Stimulated activated CD8-positive, alpha-beta memory T cell treated with anti-CD3 and anti-CD28 coated beads, Interleukin-4, amount 100 ng/mL, for 24 hours (primary cell): ENCODE measurements around the gene CA10.

Source experiments
- DNase-seq: peaks from one replicate; pipeline ENCODE4 v3.0.0-alpha.2; 2020; ENCODE audit warnings: low read depth

The CA10 gene

DNA sequence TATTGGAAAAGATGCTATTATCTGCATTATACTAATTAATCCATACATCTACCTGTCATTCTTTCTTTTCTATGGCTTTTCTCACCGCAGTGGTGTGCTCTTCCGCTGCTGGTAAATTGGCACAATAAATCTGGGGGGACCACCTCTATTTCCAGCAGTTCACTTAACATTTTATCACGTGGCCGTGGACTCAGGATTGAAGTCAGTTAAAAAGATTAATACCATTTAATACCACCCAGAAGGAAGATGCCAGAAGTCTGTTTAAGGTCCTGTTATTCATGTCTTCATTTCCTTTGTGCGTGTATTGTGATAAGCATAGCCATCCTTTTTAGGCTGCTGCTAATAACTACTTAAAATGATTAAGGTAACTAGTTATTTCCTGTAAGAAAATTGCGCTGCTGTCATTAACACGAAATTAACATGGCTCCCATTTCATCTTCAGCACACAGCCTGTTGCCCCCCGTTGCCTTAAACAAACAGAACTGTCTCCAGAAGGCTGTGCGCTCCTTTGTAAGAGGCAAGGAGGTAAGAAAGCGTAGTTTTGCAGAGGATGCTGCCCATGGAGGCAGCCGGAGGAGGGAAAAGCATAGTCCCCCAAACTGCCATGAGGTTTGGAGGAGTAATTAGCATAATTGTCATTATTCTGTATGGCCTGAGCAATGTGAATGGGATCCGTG, 483.8 kb downstream of the CA10 start:
- no peak for DNase-seq

DNA sequence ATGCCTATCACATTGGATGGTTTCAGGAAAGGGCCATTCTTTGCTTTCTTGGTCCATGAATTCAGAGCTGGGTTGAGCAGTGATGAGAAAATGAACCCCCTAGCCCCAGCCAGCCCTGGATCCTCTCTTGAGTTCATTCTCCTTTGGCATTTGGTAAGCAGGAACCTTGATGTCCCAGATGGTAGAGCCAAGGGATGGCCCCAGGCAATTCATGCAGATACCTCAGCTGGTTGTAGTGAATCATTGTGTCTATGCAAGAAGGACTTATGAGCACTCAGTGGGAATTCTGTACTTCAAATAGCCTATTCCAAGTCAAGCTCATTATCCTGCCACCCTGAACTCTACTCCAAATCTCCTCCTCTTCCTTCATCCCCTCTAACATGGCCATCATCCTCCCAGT, 485.4 kb downstream of the CA10 start:
- DNase-seq, result no peak

DNA sequence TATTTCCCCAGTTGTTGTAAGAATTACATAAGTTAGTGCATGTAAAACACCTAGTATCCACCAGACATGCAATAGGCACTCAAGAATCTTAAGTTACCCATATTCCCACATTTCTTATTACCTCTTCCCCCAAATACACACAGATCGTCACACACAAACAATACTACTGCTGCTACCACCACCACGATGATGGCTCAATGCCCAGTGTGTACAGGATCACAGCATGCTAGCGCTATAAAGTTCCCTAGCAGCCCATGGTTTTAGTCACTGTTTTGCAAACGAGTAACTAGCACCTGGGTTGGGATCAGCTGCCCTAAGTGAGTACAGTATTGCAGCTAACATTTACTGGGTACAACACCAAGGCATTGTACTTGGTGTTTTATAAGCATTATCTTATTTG, 486.4 kb downstream of the CA10 start:
- DNase-seq, result no peak

DNA sequence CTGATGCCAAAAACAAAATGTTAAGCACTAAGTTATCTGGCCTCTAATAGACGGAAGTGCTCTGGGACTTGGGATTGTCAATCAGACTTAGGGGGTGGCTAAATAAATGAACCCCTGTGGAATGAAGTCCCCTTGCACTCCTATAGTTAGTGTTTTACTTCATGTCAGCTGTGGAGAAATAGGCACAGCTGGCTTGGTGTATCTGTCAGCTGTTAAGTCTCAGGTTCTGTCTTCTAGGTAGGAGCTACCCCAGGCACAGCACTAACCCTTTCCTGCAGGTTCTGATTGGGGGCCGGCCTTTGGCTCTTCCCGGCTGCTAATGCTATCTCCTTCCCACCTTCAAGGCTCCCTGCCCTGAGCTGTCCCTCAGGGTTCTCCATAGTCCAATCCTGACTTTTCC, 487.6 kb downstream of the CA10 start:
- DNase-seq, result no peak

DNA sequence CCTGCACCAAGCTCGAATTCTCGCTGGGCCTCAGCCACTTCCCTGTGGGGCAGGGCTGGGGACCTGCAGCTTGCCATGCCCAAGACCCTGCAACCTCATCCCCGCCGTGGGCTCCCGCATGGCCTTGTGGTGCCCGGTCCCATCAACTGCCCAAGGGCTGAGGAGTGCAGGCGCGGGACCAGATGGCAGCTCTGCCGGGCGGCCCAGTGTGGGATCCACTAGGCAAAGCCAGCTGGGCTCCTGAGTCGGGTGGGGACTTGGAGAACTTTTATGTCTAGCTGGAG, 489.6 kb downstream of the CA10 start:
- no peak for DNase-seq

DNA sequence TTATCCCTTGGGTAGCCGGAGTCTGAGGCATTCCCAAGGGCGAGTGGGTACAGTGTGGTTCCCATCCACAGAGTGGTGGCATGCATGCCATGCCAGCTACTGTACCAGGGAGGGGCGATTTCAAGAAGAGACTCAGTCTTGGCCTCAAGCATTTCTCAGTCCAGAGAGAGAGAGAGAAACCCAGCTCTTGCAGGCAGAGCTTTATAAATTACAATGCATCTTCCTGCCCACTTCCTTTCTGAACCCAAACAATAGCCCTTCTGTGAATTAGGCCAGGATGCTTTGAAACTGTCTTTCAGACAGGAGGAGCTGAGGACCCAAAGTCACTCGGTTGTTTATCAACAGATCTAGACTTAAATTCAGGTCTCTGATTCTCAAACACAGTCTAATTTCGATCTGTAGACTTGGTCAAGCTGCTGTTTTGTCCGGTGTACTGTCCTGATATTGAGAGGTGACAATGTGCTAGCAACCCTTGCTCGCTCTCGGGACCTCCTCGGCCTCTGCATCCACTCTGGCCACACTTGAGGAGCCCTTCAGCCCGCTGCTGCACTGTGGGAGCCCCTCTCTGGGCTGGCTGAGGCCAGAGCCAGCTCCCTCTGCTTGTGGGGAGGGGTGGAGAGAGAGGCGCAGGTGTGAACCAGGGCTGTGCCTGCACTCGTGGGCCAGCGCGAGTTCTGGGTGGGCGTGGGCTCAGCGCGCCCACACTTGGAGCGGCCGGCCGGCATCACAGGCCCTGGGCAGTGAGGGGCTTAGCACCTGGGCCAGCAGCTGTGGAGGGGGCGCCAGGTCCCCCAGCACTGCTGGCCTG, 490.2 kb downstream of the CA10 start:
- no peak for DNase-seq

DNA sequence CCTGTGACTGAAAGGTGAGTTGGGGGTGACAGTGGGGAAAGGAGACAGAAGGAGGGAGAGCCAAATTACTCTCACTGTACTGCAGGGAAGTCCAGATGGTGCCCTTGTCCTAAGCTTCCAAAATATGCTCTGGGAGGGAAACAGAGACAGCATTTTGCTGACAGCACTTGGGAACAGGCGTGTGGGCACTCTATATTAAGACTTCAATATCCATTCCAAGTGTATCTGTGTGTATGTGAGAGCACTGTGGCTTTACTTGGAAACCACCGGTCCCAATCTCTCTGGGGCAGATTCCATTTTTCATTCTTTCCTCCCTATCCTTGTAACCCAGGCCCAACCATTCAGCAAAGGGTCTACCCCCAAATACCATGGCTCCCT, 490.8 kb downstream of the CA10 start:
- DNase-seq, result no peak

DNA sequence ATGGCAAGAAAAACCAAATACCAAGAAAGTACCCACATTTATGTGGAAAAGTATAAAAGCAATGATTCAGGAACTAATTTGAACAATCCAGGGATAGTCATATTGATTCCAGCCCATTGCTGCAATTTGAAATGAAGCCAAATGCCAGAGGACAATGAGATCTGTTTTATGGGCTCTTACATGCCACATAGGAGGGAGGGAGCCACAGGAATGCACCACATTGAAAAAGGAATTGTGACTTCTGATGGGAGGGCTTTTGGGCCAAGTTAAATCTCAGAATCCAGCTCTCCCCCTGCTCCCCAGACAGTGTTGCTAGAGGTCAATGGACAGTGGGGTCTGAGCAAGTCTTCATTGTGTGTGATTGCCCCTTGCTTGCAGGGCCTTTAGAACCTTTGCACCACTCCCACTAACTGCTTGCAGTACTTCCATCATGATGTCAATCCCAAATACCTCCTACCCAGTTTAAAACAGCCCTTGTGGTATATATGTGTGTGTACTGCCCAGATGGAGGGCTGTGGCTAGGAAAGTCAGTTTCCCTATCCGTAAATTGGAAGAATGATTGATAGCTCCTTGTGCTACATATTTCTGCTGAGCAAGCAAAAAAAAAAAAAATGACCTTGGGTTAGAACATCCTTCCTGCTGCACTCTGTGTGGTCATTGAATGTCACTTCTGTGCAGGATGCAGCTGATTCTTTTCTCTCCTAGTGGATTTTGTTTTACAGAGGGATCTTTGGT, 491.4 kb downstream of the CA10 start:
- DNase-seq, result no peak

DNA sequence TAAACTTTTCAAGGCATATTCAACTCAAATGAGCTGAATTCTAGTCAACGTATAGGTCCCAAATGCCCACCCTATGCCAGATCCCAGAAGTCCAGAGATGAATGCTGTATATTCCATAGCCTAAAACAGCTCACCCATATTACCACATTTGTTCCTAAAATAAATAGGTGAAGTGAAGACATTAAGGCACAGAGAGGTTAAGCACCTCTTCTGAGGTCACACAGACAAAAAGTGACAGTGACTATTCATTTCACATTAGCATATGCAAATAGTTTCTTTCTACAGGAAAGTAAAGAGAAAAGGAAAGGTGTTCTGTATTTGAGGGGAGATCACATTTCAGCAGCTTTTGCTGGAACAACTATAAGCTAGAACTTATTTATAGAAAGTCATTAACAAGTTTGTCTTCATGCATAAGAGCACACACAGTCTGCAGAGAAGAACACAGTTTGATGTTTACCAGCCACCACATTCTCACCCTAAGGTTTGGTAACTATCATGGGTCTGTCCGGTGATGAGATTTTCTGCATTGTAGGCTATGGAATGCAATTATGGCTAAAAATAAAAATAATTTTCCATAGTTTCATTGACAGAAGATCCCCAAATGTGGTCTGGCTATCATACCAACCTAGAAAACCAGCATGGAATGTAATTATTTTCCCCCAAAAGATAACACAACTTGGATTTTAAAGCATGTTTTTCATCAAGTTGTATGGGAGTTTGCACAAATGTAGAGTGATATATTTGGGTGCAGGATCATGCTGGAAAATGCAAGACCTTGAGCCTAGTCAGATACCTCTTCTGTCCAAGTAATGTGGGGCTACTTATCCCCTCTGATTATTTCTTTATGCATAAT, 496.1 kb downstream of the CA10 start:
- DNase-seq, result no peak

DNA sequence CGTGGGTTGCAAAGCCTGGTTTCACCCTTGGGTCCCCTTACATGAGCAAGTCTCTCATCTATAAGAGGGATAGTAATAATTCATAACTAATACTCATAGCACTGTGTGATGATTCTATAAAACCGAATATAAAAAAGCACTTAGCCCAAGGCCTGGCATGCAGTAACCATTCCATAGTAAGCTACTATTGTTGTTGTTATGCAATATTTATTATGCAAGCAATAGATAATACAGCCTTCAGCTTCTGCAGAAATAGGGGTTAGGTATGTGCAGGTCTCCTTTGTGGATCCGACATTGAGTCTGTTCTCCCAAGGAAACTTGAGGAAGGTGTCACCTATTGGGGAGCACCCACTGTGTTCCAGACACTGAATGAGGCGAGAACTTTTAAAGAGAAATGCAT, 497.1 kb downstream of the CA10 start:
- no peak for DNase-seq

DNA sequence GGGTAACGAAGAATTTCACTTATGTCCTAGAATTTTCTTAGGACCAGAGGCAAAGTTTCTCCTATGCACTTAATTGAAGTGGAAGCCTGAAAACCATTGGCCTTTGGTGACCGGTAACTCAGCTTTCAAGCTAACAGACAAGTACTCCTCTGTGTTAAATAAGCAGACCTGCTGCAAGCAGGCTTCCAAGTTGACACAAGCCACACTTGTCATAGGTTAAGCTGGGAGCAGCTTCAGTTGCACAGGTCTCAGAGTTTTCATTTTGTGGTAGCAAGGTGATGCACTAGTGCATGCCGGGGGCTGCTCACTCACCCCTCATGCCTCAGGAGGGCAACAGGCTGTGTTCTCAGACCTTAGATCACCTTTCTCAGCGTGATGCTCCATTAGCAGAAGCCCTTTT, 498.2 kb downstream of the CA10 start:
- DNase-seq, result no peak

DNA sequence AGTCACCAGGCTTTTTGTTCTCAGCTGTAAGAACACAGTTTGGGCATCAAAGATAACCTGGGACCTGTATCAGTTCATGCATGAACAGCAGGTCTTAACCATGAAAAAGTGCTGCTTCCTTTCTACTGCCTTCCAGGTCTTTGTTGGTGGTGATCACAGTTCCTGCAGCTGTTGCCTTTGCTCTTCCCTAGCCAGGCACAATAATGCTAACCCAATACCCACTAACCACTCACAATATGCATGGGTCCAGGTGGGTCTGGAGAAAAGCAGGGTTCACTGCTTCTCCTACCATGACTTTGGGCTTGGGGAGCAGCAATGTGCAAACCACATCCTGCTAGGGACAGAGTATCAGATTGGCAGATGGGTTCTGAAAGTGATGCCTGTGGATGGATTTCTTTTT, 501.3 kb downstream of the CA10 start:
- DNase-seq, result no peak

DNA sequence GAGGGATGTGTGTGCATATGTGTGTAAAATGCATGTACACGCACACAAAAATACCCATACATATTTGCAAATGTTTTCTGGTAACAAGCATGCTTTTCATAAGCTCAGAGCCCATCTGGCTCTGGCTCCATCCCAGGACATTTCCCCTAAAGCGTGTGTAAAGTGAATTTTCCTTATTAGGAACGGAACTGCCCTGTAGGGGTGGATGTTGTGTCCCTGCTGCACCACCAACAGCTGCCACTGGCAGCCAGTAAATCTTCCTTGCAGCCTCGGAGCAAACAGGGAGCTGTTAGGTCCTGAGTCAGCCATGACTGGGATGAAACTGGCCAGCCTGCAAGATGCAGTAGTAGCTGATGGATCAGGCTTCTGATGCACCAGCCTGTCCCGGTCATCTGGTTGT, 504.6 kb downstream of the CA10 start:
- no peak for DNase-seq

DNA sequence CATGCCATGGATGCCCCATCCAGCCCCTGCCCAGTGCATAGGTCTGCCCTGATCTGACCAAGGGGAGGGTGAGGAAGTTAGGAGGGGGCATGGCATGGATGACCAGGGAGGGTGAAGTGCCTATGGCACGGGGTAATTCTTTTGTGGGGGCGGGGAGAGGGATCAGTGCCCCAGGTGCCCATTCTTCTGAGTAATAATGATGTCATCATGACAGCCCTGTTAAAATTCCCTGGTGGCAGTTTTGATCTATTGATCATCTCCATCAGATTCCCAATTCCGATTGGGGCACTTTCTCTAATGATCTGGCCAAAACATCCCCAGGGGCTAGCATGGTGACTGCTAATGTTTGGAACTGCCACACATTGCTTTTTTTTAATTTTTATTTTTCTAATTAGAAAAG, 506.0 kb downstream of the CA10 start:
- no peak for DNase-seq

DNA sequence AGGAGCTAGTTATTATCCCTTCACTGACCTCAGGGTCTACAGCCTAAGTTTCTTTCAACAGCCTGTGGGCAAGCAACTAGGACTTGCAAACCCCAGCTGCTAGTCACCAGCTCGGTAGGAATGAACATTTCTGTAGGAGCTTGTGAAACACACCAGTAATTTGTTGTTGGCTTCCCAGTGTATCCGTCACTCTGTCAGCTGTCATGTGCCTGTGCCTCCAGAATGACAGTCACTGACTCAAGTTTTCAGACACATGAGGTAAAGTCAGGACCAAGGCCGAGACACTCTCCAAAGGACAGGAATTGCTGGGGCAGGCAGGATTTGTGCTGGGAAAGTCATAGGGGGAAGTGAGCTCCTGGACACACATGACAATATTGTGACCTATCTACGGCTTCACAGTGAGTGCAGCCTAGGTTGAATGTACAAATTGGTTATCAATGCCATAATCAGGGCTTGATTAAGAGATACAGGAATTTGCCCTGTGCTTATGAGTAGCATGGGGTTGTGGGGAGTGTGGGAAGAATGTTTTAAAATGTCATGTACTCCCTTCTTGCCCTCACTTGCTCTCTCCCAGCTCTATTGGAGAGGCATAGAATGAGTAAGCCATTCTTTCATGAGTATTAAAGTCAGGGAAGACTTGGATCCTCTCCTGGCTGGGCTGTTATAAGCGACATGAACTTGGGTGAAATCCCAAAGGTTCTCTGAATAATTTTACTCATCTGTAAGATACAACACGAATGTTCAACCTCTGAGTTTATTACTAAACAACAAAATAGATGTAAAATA, 506.8 kb downstream of the CA10 start:
- no peak for DNase-seq

DNA sequence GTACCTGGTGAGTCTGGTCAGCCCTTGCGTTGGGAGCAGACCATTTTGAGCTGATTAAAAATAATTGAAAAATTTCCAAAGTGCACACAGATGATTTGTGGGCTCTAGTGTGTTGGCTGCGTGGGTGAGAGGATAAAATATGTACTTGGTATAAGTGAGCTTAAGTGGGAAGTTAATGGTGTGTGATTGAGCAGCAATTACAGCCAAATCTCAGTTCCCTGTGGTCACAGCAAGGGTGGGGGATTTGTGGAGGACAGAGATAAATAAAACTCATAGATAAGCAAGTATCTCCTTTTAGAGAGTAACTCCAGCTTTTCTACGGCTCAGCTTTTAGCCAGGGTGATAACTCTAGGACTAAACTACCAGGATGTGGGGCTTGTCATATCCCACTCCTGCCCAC, 507.7 kb downstream of the CA10 start:
- DNase-seq, result no peak

DNA sequence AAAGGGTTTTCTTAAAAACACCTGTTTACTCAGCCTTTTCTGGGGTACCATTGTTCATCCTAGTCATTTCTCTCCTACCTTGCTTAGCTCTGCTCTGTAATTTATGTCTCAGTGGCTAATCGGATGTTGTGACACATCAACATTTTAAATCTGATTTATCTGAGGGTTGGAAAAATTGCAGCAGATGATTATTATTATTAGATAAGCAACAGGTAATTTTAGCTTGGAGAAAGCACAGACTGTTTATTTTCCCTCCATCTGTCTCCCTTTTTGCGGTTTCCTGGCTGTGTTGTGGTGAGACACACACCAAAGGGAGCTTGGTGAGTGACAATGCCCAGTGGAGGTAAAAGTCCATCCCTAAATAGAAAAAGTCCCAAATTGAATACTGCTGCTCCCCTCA, 508.3 kb downstream of the CA10 start:
- DNase-seq, result no peak

DNA sequence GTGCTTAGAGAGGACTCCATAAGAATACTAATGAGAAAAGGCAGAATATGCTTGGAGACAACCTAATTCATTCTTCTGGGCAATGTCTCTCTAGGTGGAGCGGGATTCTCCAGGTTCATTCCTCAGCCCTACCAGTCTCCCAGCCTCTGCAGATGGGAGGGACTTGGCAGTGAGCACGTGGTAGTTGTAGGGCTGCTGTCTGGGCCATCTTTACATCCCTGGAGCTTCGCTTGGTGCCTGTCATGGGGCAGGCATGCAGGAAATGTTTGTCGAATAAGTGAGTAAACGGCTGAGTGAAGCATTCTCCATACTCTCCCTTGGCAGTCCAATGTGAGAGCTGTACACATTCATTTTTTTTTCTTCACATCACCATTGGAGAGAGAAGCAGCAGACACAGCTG, 510.7 kb downstream of the CA10 start:
- DNase-seq, result no peak

DNA sequence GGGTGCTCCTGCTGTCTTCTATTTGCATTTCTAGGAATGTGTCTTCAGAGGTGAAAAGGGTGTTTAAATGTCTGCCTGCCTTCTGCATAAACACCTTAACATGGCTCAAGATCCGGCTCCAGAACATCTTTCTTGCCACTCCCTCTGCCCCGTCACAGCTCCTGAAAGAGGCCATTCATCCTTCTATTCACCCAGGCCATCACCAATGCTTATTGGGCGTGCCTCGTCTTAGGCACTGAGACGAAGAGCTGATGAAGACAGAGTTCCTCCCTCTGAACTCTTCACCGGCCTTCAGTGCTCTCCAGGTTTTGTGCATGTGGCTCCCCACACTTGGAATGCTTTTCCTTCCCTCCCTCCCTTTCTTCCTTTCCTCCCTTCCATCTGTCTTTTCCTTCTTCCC, 511.4 kb downstream of the CA10 start:
- no peak for DNase-seq

DNA sequence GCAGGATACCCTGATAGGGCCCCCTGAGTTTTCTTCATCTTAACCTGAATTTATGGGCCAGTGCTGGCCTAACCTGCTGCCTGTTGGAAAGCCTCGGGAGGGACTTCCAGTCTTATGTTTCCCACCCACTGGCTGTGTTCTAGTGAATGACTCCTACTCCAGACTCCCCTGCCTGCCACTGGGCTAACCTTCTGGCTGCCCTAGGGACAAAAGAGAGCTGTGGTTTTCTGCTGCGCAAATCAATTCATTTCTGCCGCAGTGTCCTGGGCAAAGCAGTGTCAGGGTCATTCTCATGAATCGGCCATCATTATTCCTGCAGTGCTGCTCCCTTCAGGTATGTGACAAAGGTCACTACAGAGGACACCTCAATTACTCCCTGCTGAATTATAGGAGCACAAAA, 512.0 kb downstream of the CA10 start:
- no peak for DNase-seq

DNA sequence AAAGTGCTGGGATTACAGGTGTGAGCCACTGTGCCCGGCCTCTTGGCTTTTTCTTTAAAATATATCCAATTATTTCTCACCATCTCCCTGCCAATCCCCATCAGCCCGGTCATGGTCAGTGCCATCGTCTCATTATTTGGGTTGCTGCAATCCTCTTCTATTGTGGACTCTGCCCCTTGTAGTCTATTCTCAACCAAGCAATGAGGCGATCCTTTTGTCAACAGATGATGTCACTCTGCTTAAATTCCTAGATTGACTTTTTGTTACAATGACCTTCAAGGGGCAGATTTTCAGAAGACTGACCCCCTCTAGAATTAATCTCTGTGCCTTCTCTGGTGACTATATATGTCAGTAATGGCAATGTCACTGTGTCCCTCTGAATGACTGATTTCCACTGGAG, 513.5 kb downstream of the CA10 start:
- DNase-seq, result no peak
